Measurements from ENCODE around the gene CTDSPL.

DNA sequence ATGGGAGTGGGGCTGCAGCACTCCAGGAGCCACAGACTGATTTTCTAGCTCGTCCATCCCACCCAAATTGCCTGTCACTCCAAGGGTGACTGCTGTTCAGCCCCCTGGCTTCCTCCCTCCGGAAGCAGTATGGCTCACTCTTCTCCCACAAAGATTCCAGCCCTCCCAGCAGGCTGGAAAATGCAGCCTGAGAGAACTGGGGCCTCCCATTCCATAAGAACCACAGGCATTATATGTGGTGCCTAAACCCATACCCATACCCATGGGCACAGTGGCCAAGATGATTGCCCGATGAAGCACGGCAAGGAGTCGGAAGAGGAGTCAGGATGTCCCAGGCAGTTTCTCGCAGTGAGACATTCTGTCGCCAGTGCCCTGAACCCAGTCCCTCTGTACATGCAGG is 122.9 kb downstream of the CTDSPL start:
- no peak for TF ChIP-seq POLR2AphosphoS5 (IDR thresholded peaks at IDR 0.05)
- TF ChIP-seq, protein P1, sequence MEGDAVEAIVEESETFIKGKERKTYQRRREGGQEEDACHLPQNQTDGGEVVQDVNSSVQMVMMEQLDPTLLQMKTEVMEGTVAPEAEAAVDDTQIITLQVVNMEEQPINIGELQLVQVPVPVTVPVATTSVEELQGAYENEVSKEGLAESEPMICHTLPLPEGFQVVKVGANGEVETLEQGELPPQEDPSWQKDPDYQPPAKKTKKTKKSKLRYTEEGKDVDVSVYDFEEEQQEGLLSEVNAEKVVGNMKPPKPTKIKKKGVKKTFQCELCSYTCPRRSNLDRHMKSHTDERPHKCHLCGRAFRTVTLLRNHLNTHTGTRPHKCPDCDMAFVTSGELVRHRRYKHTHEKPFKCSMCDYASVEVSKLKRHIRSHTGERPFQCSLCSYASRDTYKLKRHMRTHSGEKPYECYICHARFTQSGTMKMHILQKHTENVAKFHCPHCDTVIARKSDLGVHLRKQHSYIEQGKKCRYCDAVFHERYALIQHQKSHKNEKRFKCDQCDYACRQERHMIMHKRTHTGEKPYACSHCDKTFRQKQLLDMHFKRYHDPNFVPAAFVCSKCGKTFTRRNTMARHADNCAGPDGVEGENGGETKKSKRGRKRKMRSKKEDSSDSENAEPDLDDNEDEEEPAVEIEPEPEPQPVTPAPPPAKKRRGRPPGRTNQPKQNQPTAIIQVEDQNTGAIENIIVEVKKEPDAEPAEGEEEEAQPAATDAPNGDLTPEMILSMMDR (IDR thresholded peaks at IDR 0.05): no peak

Data from prostate gland (tissue), 2 donors.